ACC112 (cell line): ENCODE results near the gene LUC7L.

Source experiments
- H2AFZ ChIP-seq: fragments of 200-600 bp; sonication (generic); one replicate; pipeline ENCODE4 v1.6.0; 2017; ENCODE audit warnings: antibody characterized with exemption, low read length; ENCODE audit not compliant: unreplicated experiment
- H3K27ac ChIP-seq: fragments of 200-600 bp; sonication (generic); 2 replicates; pipeline ENCODE4 v1.5.1; 2014; ENCODE audit warnings: low read depth, mild to moderate bottlenecking, antibody characterized with exemption, low read length, moderate library complexity
- H3K27me3 ChIP-seq: fragments of 200-600 bp; sonication (generic); 2 replicates; pipeline ENCODE4 v1.6.1; 2014; ENCODE audit warnings: mild to moderate bottlenecking, antibody characterized with exemption, low read length, moderate library complexity, mixed read lengths; ENCODE audit not compliant: insufficient read depth
- H3K36me3 ChIP-seq: fragments of 200-600 bp; sonication (generic); 2 replicates; pipeline ENCODE4 v1.6.1; 2016; ENCODE audit warnings: mild to moderate bottlenecking, antibody characterized with exemption, low read length, moderate library complexity, mixed read lengths; ENCODE audit not compliant: insufficient read depth
- H3K4me1 ChIP-seq: fragments of 200-600 bp; sonication (generic); one replicate; pipeline ENCODE4 v1.6.1; 2016; ENCODE audit warnings: low read length, mixed read lengths; ENCODE audit not compliant: insufficient read depth, unreplicated experiment, control insufficient read depth
- H3K4me3 ChIP-seq: fragments of 200-600 bp; sonication (generic); 2 replicates; pipeline ENCODE4 v1.5.1; 2014; ENCODE audit warnings: mild to moderate bottlenecking, low read depth, low read length
- H3K79me2 ChIP-seq: fragments of 200-600 bp; sonication (generic); one replicate; pipeline ENCODE4 v1.6.0; 2016; ENCODE audit warnings: low read length; ENCODE audit not compliant: control insufficient read depth, unreplicated experiment, insufficient read depth

Gene LUC7L

GRCh38 chr16:228852-229730 is at the start of gene LUC7L:
Gene LUC7L, minus strand, starts transcription at chr16:229449. Its CDS starts 110 bp downstream, at chr16:229339.
- H3K36me3 ChIP-seq: peaks cover 15% of the 10 kb centered on the region; the same call in 1 of the 2 replicates
- peak within 1 kb of the TSS; percentile 93 for H3K27ac ChIP-seq
- H3K79me2 ChIP-seq: peaks cover 36% of the 10 kb centered on the region
- H3K4me3 ChIP-seq: peak within 1 kb of the TSS; percentile 94
- peak within 1 kb of the TSS; percentile 91 for H2AFZ ChIP-seq
- H3K4me1 ChIP-seq: peaks cover 25% of the 10 kb centered on the region
- no peaks in the 10 kb centered on the region for H3K27me3 ChIP-seq

- H2AFZ ChIP-seq: no peak overlapping the region
- no peak overlapping the region for H3K27ac ChIP-seq
- no peaks in the 10 kb centered on the region for H3K79me2 ChIP-seq
- H3K36me3 ChIP-seq: no peaks in the 10 kb centered on the region
- peaks cover 30% of the 10 kb centered on the region for H3K27me3 ChIP-seq
- H3K4me3 ChIP-seq: no peak overlapping the region
- no peaks in the 10 kb centered on the region for H3K4me1 ChIP-seq
These were observed 49.7 kb upstream of the LUC7L start for GRCh38 chr16:278863-279366.

- no peaks in the 10 kb centered on the region for H3K4me1 ChIP-seq
- H3K36me3 ChIP-seq: no peaks in the 10 kb centered on the region
- no peak overlapping the region for H3K27ac ChIP-seq
- H2AFZ ChIP-seq: no peak overlapping the region
- peaks cover 23% of the 10 kb centered on the region for H3K27me3 ChIP-seq
- H3K79me2 ChIP-seq: no peaks in the 10 kb centered on the region
- no peak overlapping the region for H3K4me3 ChIP-seq
These were observed 47.3 kb upstream of the LUC7L start for GRCh38 chr16:276426-277077.

GRCh38 chr16:275786-276232 is 46.6 kb upstream of the LUC7L start, which contains the start of gene RGS11:
Gene RGS11, minus strand, starts transcription at chr16:275944. Its CDS starts 33 bp downstream, at chr16:275911.
- Histone ChIP-seq H3K27ac (no peak within 1 kb of the TSS), H2AFZ (peak within 1 kb of the TSS; percentile 25), H3K27me3 (peaks cover 16% of the 10 kb centered on the region; the same call in 1 of the 2 replicates)

GRCh38 chr16:275041-275641 is 45.9 kb upstream of the LUC7L start:
- H3K27me3 ChIP-seq: peaks cover 12% of the 10 kb centered on the region; the same call in 1 of the 2 replicates
- H3K4me3 ChIP-seq: peak overlapping the region; percentile 77
- H3K79me2 ChIP-seq: no peaks in the 10 kb centered on the region
- H2AFZ ChIP-seq: peak overlapping the region; percentile 25
- no peak overlapping the region for H3K27ac ChIP-seq
- no peaks in the 10 kb centered on the region for H3K36me3 ChIP-seq
- no peaks in the 10 kb centered on the region for H3K4me1 ChIP-seq

More at GRCh38 chr16:275786-276232, 46.6 kb upstream of the LUC7L start, which contains the start of gene RGS11:
- H3K4me1 ChIP-seq: no peaks in the 10 kb centered on the region
- no peaks in the 10 kb centered on the region for H3K36me3 ChIP-seq
- H3K4me3 ChIP-seq: peak within 1 kb of the TSS; percentile 77
- no peaks in the 10 kb centered on the region for H3K79me2 ChIP-seq

DNA sequence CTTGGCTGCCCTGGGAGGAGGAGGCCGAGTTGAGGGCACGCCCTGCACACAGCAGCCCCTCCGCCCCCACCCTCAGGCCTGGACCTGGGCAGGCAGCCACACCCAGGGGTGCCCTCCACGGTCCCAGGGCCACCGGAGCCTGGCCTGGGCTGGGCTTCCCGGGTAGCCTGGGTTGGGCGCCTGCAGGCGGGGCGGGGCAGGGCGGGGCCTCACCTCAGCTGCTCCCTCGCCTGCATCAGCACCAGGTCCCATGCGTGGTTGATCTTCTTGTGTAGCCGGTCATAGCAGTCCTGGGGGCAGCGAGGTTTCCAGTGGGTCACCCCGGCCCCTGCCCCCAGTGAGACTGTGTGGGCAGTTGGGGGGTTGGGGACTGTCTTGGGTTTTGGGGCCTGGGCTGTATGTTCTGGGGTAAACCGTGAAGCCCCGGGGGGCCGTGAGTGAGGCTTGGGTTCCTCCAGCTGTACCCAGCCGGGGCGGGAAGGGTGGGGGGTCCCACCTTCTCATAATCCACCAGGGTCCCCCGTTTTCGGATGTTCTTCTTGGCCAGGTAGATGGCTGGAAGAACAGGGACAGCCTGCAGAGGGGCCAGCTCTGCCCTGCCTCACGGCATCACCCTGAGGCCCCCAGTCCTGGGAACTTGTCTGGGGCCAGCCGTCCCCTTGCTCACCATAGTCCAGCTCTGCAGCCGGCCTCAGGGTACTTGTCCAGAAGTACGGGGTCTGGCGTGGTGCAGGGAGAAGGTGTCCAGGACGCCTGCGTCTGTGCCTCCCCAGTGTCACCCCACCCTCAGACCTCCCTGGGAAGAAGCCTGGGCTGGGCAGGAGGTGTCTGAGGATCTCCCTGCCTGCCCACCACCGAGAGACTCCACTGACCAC is 44.5 kb upstream of the LUC7L start:
- no peaks in the 10 kb centered on the region for H3K4me1 ChIP-seq
- no peak overlapping the region for H3K27ac ChIP-seq
- no peak overlapping the region for H2AFZ ChIP-seq
- no peak overlapping the region for H3K4me3 ChIP-seq
- no peaks in the 10 kb centered on the region for H3K36me3 ChIP-seq
- no peaks in the 10 kb centered on the region for H3K79me2 ChIP-seq
- peaks cover 4% of the 10 kb centered on the region; the same call in 1 of the 2 replicates for H3K27me3 ChIP-seq

DNA sequence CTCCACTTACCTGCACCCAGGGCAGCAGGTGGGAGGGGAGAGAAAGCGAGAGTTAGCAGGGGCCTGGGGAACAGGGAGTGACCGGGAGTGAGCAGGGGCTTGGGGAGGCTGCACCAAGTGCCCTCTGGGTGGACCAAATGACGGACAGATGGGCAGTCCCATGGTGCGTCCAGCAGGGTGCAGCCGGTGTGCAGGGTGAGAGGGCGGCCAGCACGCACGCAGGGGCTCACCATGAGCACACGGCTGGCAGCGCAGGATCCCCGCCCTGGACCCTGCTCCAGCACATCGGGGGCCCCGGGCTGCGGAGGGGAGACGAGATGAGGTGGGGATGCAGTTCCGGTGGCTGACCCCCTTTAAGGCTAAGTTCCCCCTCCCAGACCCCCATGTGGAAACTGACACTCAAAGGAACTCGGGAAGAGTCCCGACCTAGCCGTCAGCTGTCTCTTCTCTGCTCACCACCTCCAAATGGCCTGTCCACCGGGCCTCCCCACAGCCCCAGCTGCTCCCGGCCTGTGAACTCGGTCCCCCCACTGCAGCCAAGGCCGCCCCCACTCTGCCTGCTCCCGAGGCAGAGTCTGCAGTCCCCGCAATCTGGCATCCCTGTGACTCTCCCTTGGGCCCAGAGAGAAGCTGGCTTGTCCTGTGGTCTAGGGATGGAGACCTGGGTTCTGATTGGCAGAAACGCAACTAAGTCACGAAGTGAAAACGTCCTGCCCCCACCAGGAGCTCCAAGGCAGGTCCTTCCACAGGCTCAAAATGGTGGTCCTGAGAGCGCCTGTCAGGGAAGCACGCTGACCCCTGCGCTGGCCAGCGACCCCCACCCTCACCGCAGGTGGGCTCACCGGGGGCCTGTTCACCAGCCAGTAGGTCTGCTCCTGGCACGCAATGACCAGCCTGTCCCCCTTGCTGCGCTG is 43.6 kb upstream of the LUC7L start:
- H3K36me3 ChIP-seq: no peaks in the 10 kb centered on the region
- H3K79me2 ChIP-seq: no peaks in the 10 kb centered on the region
- H3K4me3 ChIP-seq: no peak overlapping the region
- H3K27ac ChIP-seq: no peak overlapping the region
- H3K4me1 ChIP-seq: no peaks in the 10 kb centered on the region
- H3K27me3 ChIP-seq: peaks cover 4% of the 10 kb centered on the region; the same call in 1 of the 2 replicates
- H2AFZ ChIP-seq: no peak overlapping the region

GRCh38 chr16:270381-271255 is 41.4 kb upstream of the LUC7L start:
- H3K4me3 ChIP-seq: no peak overlapping the region
- no peaks in the 10 kb centered on the region for H3K4me1 ChIP-seq
- H3K27me3 ChIP-seq: peaks cover 4% of the 10 kb centered on the region; the same call in 1 of the 2 replicates
- H3K36me3 ChIP-seq: no peaks in the 10 kb centered on the region
- no peak overlapping the region for H3K27ac ChIP-seq
- no peaks in the 10 kb centered on the region for H3K79me2 ChIP-seq
- H2AFZ ChIP-seq: no peak overlapping the region
